PC-3 (cell line): Measurements from ENCODE around the gene RALGPS1. TPM values are rescaled to one million over a fixed set of nuclear protein-coding genes. Genes with fewer than 3 reads are reported as not detected.

Source experiments
- ATAC-seq: fragments of 200-7000 bp; cut with Tn5 transposase; 2 replicates; pipeline ENCODE4 v1.9.1; 2020; ENCODE audit warnings: mild to moderate bottlenecking, moderate library complexity
- BruUV-seq: library from RNA; stranded (reverse); fragments of 400-500 nt; replicated peaks from 2 replicates; lab custom pipeline; 2021; lab: Mats Ljungman, UMichigan
- CTCF ChIA-PET: fragments of 300-600 bp; sonication (Branson Sonifier 250); formaldehyde crosslinking; loops from one replicate; lab custom pipeline; 2022; ENCODE audit warnings: antibody characterized with exemption; lab: Charles Lee
- POLR2A ChIA-PET: fragments of 300-600 bp; sonication (Branson Sonifier 250); formaldehyde crosslinking; loops from one replicate; lab custom pipeline; 2022; ENCODE audit warnings: antibody characterized with exemption; ENCODE audit not compliant: unreplicated experiment; lab: Charles Lee
- DNase-seq: peaks from one replicate; pipeline ENCODE4 v3.0.0-alpha.2; 2015
- H2AFZ ChIP-seq: fragments of 300-600 bp; sonication (generic); 2 replicates; pipeline ENCODE4 v1.6.0; 2016; ENCODE audit warnings: antibody characterized with exemption, low read length
- H3F3A ChIP-seq: fragments of 300-600 bp; sonication (generic); one replicate; pipeline ENCODE4 v1.6.0; 2017; ENCODE audit warnings: antibody characterized with exemption, low read length, control low read depth, mild to moderate bottlenecking; ENCODE audit not compliant: unreplicated experiment
- H3K27ac ChIP-seq: fragments of 300-600 bp; sonication (generic); 2 replicates; pipeline ENCODE4 v1.5.1; 2016; ENCODE audit warnings: mild to moderate bottlenecking, low read length
- H3K27me3 ChIP-seq: fragments of 300-600 bp; sonication (generic); 2 replicates; pipeline ENCODE4 v1.6.1; 2016; ENCODE audit warnings: low read length, mixed read lengths
- H3K36me3 ChIP-seq: fragments of 300-600 bp; sonication (generic); 2 replicates; pipeline ENCODE4 v1.6.1; 2016; ENCODE audit warnings: low read depth, mixed run types, low read length, mixed read lengths
- H3K4me1 ChIP-seq: fragments of 300-600 bp; sonication (generic); 2 replicates; pipeline ENCODE4 v1.5.1; 2016; ENCODE audit warnings: low read length; ENCODE audit not compliant: insufficient read depth
- H3K4me2 ChIP-seq: fragments of 300-600 bp; sonication (generic); 2 replicates; pipeline ENCODE4 v1.6.0; 2016; ENCODE audit warnings: low read length
- H3K4me3 ChIP-seq: fragments of 300-600 bp; sonication (generic); 2 replicates; pipeline ENCODE4 v1.5.1; 2016; ENCODE audit warnings: mild to moderate bottlenecking, low read length, mixed read lengths
- H3K79me2 ChIP-seq: fragments of 300-600 bp; sonication (generic); 2 replicates; pipeline ENCODE4 v1.6.1; 2017; ENCODE audit warnings: low read length, mixed read lengths
- H3K9ac ChIP-seq: fragments of 300-600 bp; sonication (generic); 2 replicates; pipeline ENCODE4 v1.6.0; 2016; ENCODE audit warnings: mild to moderate bottlenecking, low read length
- H3K9me2 ChIP-seq: fragments of 300-600 bp; sonication (generic); replicated peaks from 2 replicates; pipeline ENCODE4 v1.6.1; 2016; ENCODE audit warnings: mixed run types, low read length, mixed read lengths
- H3K9me3 ChIP-seq: fragments of 300-600 bp; sonication (generic); 2 replicates; pipeline ENCODE4 v1.6.1; 2016; ENCODE audit warnings: low read length, mixed read lengths
- H4K20me1 ChIP-seq: fragments of 300-600 bp; sonication (generic); 2 replicates; pipeline ENCODE4 v1.6.1; 2016; ENCODE audit warnings: low read length, mixed read lengths
- CTCF ChIP-seq: fragments of 300-600 bp; sonication (generic); conservative IDR thresholded peaks from 2 replicates; pipeline ENCODE4 v1.5.1; 2017; ENCODE audit warnings: antibody characterized with exemption, low read depth, mild to moderate bottlenecking, low read length
- EZH2 ChIP-seq: fragments of 300-600 bp; sonication (generic); IDR thresholded peaks from one replicate; pipeline ENCODE4 v1.6.1; 2017; ENCODE audit warnings: antibody characterized with exemption, mild to moderate bottlenecking, low read length; ENCODE audit not compliant: unreplicated experiment
- EZH2phosphoT487 ChIP-seq: fragments of 300-600 bp; sonication (generic); IDR thresholded peaks from 2 replicates; pipeline ENCODE4 v1.6.1; 2018; ENCODE audit warnings: mild to moderate bottlenecking, antibody characterized with exemption, low read length, borderline replicate concordance
- intact Hi-C: fragments of 100-400 bp; cut with micrococcal nuclease; formaldehyde crosslinking; loops from 2 replicates; pipeline ENCODE4 v1.9.0; 2023
- total RNA-seq: library from RNA; depleted of rRNA; stranded (reverse); fragments of >200 nt; gene quantifications from 2 replicates; pipeline ENCODE4 v1.2.3, GENCODE V29; 2014

Gene RALGPS1
- total RNA-seq, 1 experiment from 2014 or later: 10.2 TPM

- H3F3A ChIP-seq: no peaks in the 10 kb centered on the region
- no peaks in the 10 kb centered on the region for H3K4me1 ChIP-seq
- POLR2A ChIA-PET: no interaction called here
- CTCF ChIA-PET: interaction anchor here (0.6 kb wide), 1 partner anchor 506 kb away, joined by 4 read pairs; no protein-coding TSS in a partner anchor
- no peak for TF ChIP-seq EZH2phosphoT487
- TF ChIP-seq EZH2: no peak
- TF ChIP-seq CTCF: no peak
- DNase-seq (no peak), ATAC-seq (no peak)
- no peaks in the 10 kb centered on the region for H3K36me3 ChIP-seq
- intact Hi-C loops: no loop called here
- no peak overlapping the region for H2AFZ ChIP-seq
- no peaks in the 10 kb centered on the region for H3K79me2 ChIP-seq
- no peaks in the 10 kb centered on the region for H3K27me3 ChIP-seq
- no peaks in the 10 kb centered on the region for H3K9me3 ChIP-seq
- H3K9me2 ChIP-seq: no peaks in the 10 kb centered on the region
- H3K4me3 ChIP-seq: no peak overlapping the region
- no peak overlapping the region for H3K27ac ChIP-seq
- BruUV-seq: no TSS peak
- no peaks in the 10 kb centered on the region for H4K20me1 ChIP-seq
- no peak overlapping the region for H3K4me2 ChIP-seq
- H3K9ac ChIP-seq: no peak overlapping the region
These were observed 23.7 kb downstream of the RALGPS1 start for GRCh38 chr9:126938327-126938726.

GRCh38 chr9:126939821-126940221 lies 25.2 kb downstream of the RALGPS1 start:
- no peaks in the 10 kb centered on the region for H3K4me1 ChIP-seq
- H2AFZ ChIP-seq: no peak overlapping the region
- TF ChIP-seq EZH2 (no peak), EZH2phosphoT487 (no peak), CTCF (no peak)
- no peaks in the 10 kb centered on the region for H4K20me1 ChIP-seq
- H3K9ac ChIP-seq: no peak overlapping the region
- H3K9me3 ChIP-seq: no peaks in the 10 kb centered on the region
- no peak overlapping the region for H3K4me2 ChIP-seq
- H3K27ac ChIP-seq: no peak overlapping the region
- no peaks in the 10 kb centered on the region for H3F3A ChIP-seq
- no peak overlapping the region for H3K4me3 ChIP-seq
- no TSS peak for BruUV-seq
- H3K79me2 ChIP-seq: no peaks in the 10 kb centered on the region
- no peaks in the 10 kb centered on the region for H3K9me2 ChIP-seq
- ATAC-seq (no peak; the same call in 1 of the 2 replicates), DNase-seq (no peak)
- H3K27me3 ChIP-seq: no peaks in the 10 kb centered on the region
- ChIA-PET POLR2A (no interaction called here), CTCF (no interaction called here)
- no peaks in the 10 kb centered on the region for H3K36me3 ChIP-seq
- intact Hi-C loops: loop anchor here (1.0 kb wide), 2 partner anchors 25 to 259 kb away; no protein-coding TSS in a partner anchor

- POLR2A ChIA-PET: no interaction called here
- CTCF ChIA-PET: interaction anchor here (1.0 kb wide), 1 partner anchor 256 kb away, joined by 3 read pairs; no protein-coding TSS in a partner anchor
- intact Hi-C loops: no loop called here
These were observed 27.8 kb downstream of the RALGPS1 start for GRCh38 chr9:126942399-126942798.

More at GRCh38 chr9:126942399-126942798, 27.8 kb downstream of the RALGPS1 start:
- Histone ChIP-seq H3K36me3 (no peaks in the 10 kb centered on the region), H3K27me3 (no peaks in the 10 kb centered on the region), H3K9me2 (no peaks in the 10 kb centered on the region), H3K9ac (no peak overlapping the region), H3K4me2 (no peak overlapping the region), H2AFZ (no peak overlapping the region), H3K4me3 (no peak overlapping the region), H3K4me1 (no peaks in the 10 kb centered on the region), H3F3A (no peaks in the 10 kb centered on the region), H3K9me3 (no peaks in the 10 kb centered on the region), H3K27ac (no peak overlapping the region), H3K79me2 (no peaks in the 10 kb centered on the region), H4K20me1 (no peaks in the 10 kb centered on the region)
- BruUV-seq: no TSS peak
- TF ChIP-seq CTCF (no peak), EZH2 (no peak), EZH2phosphoT487 (no peak)
- ATAC-seq (no peak), DNase-seq (no peak)
